Heart left ventricle (tissue), 13 donors: ENCODE data around the gene ZNF687.

ENCODE experiments used
- CTCF ChIP-seq, 12 donors: fragments of 200-600 bp; sonication (generic) in 4 of 12; IDR thresholded peaks; one replicate each; pipeline versions ENCODE4 v1.5.0 to v1.8.0; 2018 to 2022; ENCODE audit warnings: antibody characterized with exemption in 12 of 12, mild to moderate bottlenecking in 5 of 12
- POLR2A ChIP-seq, 2 donors: fragments of 450-650 bp; IDR thresholded peaks; one replicate each; pipeline ENCODE4 v1.6.1; 2017; ENCODE audit warnings: antibody characterized with exemption in 2 of 2, mild to moderate bottlenecking in 2 of 2, moderate library complexity in 2 of 2
- donor health status: ischemic (EF 13 %, LVEDD 7.1; RV severe dilation, severe dysfunction).
- donor health status: DM: no; HTN: yes; CAD: no.
- donor health status: DM: no; HTN: no; CAD: no.
- donor health status: ischemic (EF 25% LVEDD 6.9; RV normal size, moderate dysfunction).
- donor health status: ischemic (EF 25% LVEDD 5.7; RV mildly dilated, moderate dysfunction).
- donor health status: ischemic (EF 35%, LVEDD 5.7; RV mildly dilated, moderate dysfunction).
- donor health status: nonischemic (EF 11% LVEDD 7.7; RV severe dilation, severe dysfunction).
- donor health status: DM: yes; HTN: yes; CAD: no.
- donor health status: PGD.
- donor health status: ischemic (EF 29% LVEDD 5.4; RV normal size, mild dysfunction).
- donor health status: nonischemic (EF 23%, LVEDD 6.1; RV moderate dilation, normal function).

- TF ChIP-seq CTCF (IDR thresholded peaks at IDR 0.05) (no peak), POLR2A (IDR thresholded peaks at IDR 0.05) (no peak)
Observed at GRCh38 chr1:151284013-151284577, 2.0 kb downstream of the ZNF687 start.
